GM19438 (cell line): ENCODE measurements around the gene PDK3.

Source experiments
- ATAC-seq: cut with Tn5 transposase; IDR thresholded peaks from one replicate; pipeline ENCODE4 v1.9.1; 2021; ENCODE audit warnings: low read depth; ENCODE audit not compliant: unreplicated experiment

Gene PDK3

DNA sequence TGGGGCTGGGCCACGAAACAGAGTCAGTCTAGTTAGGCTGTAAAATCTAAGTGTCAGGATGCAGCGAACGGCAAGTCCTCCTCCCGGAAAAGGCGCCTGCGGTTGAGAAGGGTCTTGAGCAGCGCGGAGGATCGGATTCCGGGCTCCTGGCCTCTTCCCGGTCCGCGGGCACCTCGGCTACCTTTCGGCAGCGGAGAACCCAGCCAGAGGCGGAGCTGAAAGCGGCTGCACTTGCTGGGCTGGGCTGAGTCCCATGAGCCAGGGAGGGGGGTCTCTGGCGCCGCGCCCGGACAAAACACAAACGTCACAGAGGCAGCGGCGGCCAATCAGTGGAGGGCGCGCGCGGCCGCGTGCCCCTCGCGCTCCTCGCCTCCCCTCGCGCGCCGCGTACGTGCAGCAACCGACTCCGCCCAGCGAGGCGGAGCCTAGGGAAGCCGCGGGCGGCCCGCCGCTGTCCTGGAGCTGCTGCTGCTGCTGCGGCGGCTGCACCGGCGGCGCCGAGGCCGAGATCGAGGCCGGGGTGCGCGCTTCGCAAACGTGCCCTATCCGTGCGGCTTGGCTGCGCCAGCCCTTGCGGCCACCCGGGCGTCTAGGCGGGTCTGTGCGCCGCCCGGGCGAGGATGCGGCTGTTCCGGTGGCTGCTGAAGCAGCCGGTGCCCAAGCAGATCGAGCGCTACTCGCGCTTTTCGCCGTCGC is at the start of gene PDK3:
Gene PDK3 (plus strand): TSS at position 451 of the 696 bp plus-strand sequence. CDS start 170 bp downstream, at position 621.
- peak; percentile 88 for ATAC-seq

GRCh38 chrX:24415921-24416320 is 49.2 kb upstream of the PDK3 start:
- no peak for ATAC-seq

- no peak for ATAC-seq
Measured at GRCh38 chrX:24423960-24424359, 41.1 kb upstream of the PDK3 start.

GRCh38 chrX:24424948-24425347 is 40.1 kb upstream of the PDK3 start:
- no peak for ATAC-seq

DNA sequence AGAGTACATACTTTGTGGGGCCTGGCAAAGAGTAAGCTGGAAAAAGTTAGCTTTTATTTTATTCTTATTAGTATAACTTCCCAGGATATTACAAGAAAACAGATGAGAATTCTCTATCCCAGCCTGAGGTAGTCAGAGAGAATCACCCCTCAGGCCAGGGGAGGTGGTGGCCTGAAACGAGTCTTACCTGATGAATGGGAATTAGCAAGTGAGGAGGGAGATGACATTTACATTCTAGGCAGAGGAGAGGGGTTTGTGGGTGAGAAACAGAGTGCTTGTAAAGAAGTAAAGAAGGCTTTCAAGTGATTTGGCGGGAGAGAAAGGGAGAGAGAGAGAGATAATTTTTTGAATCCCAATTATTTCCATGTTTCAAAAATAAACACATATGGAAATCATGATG is 39.3 kb upstream of the PDK3 start:
- no peak for ATAC-seq

DNA sequence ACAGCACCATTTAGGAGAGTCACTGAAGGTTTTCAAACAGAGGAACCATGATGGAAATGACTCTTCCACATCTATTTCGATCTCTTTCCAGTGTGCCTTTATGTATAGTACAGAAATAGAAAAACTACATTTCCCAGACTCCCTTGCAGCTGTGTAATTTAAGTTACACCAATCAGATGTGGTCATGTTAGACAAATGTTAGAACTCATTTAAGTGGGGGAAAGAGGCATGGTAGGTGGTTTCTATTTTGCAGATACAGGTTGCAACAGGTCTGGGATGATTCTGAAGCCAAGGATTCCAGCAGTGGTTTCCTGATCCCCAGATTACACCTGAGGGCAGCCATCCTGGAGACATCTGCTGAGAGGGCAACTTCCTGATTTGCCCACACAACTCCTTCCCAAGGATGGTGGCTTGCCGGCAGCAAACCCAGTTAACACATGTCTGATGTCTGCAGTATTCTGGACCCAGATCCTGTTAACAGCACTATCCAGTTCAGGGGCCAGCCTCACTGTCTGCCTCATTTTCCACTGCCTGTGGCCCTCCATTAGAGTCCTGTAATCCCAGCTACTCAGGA is 38.7 kb upstream of the PDK3 start:
- ATAC-seq: no peak

GRCh38 chrX:24426921-24427746 is 38.0 kb upstream of the PDK3 start:
- no peak for ATAC-seq

DNA sequence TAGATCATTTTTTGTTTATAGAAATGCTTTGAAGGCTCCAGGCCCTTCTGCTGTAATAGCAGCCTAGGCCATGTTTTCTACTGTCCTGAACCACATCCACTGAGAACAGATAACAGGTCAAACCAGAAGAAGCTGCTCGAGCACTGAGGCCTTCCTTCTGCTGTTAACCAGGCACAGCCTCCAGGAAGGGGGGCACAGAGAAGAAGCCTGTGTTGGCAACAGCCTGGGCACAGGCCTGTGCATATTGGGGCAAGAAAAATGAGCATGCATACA is 37.4 kb upstream of the PDK3 start:
- no peak for ATAC-seq

DNA sequence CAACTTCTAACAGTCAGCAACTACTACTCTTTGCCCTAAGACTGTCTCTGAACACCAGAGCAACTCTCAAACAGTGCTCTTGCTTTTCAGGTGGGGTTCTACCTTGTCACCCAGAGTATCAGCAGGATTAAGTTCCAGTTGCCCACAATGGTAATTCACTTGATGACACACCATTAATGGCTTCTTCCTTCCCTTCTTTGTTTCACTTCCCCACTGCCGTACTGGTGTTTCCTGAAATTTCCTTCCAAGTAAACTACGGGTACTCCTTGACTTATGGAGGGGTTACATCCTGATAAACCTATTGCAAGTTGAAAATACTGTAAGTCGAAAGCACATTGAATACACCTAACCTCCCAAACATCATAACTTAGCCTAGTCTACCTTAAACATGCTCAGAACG is 36.6 kb upstream of the PDK3 start:
- ATAC-seq: no peak

DNA sequence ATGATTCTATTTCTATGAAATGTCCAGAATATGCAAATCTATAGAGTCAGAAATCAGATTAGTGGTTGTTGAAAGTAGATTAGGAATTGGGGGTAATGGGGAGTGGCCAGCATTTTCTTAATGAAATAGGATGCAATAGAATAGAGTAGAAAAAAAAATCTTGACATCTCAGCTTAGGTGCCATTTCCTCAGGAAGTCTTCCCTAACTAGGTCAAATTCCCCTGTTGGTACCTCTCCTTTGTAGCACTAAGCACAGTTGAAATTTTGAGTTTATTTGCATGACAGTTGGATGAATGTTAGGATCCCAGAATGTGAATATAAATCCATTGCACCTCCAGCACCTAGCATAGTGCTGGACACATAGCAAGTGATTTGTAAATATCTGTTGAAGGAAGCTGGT is 30.0 kb upstream of the PDK3 start:
- ATAC-seq: no peak

- ATAC-seq: no peak
Measured at GRCh38 chrX:24443918-24444317, 21.2 kb upstream of the PDK3 start.

DNA sequence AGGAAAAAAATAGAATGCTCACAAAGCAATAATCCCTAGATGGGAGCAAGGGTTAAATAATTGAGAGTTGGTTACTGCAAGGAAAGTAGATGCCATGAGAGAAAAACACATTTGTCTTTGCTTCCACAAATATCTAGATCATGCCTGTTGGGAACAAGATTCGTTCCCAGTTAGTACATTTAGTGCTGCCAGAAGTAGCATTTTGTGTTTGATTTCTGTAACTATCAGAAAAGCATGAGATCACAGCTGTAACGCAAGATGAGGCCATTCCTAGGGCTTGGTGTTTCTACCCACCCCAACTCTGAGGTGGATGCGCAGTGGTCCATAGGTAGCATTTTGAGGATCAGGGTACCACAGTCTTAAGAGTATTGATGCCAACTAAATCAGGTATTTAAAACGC is 20.4 kb upstream of the PDK3 start:
- no peak for ATAC-seq

DNA sequence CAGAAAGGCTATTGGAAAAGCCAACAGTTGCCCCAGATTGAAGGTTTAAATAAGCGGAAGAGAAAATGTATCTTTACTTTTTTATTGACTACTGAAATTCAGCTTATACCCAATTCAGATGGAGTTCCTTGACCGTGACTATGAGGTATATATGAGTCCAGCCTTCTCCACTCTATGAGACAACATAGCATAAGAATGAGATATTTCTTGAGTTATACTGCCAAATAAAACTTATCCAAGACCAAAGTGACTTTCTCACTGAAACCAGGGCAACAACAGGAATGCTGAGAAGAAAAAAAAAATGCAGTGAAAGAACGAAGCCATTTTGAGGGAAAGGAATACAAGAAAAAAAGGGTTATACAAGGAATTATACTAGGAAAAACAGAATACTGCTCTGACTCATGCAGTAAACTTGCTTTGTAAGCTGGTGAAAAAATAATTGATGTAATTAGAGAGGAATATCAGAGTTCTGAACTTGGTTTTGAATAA is 16.3 kb upstream of the PDK3 start:
- ATAC-seq: no peak

DNA sequence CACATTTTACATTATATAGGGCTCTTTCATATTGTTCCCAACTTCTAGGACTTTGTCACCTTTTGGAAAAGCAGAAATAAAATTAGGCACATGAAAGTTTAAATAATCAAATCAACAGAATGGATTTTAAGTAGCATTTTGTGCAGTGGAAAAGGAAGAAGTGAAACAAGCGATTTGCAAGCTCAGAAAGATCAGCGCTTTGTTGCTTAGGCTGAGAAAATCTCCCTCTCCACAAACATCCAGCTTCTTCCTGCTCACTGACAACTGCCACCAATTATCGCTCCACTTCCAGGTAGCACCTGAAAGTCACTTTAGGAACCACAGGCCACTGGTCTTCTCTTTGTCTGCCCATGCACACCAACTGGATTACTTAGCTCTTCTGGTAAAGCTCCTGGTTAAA is 2.0 kb upstream of the PDK3 start:
- no peak for ATAC-seq

DNA sequence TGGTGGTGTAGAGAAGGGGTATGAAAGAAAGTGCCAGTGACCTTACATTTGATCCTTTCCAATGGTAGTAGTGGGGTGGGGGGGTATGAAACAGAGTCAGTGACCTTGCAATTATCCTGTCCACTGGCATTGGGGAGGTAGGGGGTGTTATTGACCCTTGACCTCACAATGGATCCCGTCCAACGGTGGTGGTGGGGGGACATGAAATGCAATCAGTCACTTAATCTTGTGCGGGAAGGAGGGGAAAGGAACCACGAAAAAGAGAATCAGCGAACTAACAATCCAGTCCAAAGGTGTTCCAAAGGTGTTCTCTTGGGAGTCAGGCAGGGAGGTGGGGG is 619 bp upstream of the PDK3 start:
- ATAC-seq: no peak

- ATAC-seq: peak; percentile 21
Measured at GRCh38 chrX:24465532-24465865, 413 bp downstream of the PDK3 start.

GRCh38 chrX:24466025-24466424 is 939 bp downstream of the PDK3 start:
- no peak for ATAC-seq

DNA sequence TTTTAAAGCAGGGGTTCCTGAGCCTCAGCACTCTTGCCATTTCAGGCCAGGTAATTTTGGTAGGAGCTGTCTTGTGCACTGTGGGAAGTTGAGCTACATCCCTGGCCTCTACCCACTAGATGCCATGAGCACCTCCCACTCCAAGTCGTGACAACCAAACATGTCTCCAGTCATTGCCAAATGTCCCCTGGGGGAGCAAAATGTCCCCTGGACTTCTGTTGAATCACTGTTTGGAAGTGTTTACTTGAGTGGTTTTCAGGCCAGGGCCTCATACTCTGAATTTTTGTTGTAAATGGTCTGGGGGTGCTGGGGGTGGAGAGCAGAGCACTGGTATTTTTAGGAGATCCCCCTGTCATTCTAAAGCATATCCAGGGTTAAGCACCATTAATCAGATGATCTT is 3.2 kb downstream of the PDK3 start:
- ATAC-seq: no peak

DNA sequence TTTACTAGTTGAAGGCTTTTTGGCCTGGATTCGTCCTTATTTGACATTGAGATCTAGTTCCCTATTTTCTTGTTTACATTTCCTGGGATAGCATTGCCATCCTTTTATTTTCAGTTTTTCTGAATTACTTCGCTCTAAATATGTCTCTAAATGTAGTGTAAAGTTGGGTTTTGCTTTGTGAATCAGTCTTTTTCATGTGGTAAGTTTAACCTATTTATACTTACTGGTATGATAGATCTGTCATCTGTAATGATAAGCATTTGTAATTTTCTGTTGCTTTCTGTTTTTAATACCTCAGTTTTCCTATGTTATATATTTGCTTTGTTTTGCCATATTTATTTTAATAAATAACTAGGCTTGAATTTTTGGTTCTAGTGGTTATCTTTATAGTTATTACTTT is 6.7 kb downstream of the PDK3 start:
- ATAC-seq: no peak

DNA sequence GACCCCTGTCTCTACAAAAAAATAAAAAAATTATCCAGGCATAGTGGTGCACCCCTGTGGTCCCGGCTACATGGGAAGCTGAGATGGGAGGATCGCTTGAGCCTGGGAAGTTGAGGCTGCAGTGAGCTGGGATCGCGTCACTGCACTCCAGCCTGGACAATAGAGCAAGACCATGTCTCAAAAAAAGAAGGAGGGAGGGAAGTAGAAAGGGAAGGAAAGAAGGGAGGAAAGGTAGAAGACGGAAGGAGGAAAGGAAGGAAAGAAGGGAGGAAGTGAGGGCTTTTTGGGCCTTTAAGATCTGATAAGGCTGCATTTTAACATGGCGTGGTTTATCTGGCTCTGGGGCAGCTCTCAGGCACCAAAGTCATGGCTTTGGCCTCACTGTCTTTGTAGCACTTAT is 10.4 kb downstream of the PDK3 start:
- no peak for ATAC-seq

DNA sequence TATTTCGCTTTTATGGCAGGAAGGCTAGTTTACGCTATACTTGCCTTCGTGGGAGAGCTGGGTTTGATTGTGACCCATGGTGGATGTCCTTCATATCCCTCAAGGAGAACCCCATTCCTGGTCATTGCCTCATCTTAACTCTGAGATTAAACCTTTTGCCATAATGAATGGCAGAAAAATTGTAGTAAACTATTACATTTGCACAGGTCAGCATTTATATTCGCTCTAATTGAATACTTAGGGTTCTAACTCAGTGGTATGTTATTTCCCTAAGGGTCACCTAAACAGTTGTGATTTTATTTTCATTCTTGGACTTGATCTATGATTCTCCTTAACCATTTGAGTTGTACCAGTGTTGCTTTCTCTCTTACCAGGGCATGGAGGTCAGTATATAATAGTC is 13.4 kb downstream of the PDK3 start:
- ATAC-seq: no peak

DNA sequence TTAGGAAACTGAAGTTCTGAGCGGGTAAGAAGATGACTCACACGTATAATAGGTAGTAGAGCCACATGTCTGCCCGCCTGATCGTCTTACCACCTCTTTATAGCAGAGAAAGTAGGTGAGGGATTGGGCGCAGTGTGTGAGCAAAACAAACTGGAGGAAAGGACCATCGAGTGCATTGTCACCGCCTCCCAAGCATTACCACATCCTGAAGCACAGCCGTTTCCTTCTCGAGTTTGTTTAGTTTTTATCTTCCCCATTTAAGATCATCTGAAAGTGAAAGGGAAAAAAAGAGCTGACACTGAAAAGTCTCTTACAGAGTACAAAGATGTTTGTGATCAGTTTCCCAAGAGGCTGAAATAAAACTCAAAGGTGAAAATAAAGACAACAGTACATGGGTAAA is 14.8 kb downstream of the PDK3 start:
- ATAC-seq: peak; percentile 91
